Thymus (tissue), 11 donors: Measurements from ENCODE around the gene SPATA31C2. TPM values are rescaled to one million over a fixed set of nuclear protein-coding genes. Genes with fewer than 3 reads are reported as not detected.
"Not testable (repeated sequence)": the region's sequence is repeated elsewhere in the genome, so short reads cannot be mapped to it uniquely, and the experiment has no call there.

ENCODE experiments used
- DNase-seq, 9 donors: peaks; one replicate each; pipeline ENCODE4 v3.0.0-alpha.2; 2013; ENCODE audit warnings: low spot score in 9 of 9, low read depth in 6 of 9, missing footprints in 1 of 9
- H3K27ac ChIP-seq, 2 donors: one replicate each; pipeline ENCODE4 v1.5.1; 2013; ENCODE audit warnings: control low read depth in 1 of 2, low read depth in 1 of 2, low read length in 1 of 2, mild to moderate bottlenecking in 1 of 2, moderate library complexity in 1 of 2
- H3K27me3 ChIP-seq, 2 donors: one replicate each; pipeline ENCODE4 v1.5.1; 2013; ENCODE audit warnings: low read length in 1 of 2; ENCODE audit not compliant: control insufficient read depth in 2 of 2, insufficient read depth in 1 of 2
- H3K36me3 ChIP-seq, 2 donors: one replicate each; pipeline ENCODE4 v1.5.1; 2013; ENCODE audit warnings: low read length in 1 of 2, mild to moderate bottlenecking in 1 of 2, moderate library complexity in 1 of 2; ENCODE audit not compliant: control insufficient read depth in 2 of 2, insufficient read depth in 2 of 2
- H3K4me1 ChIP-seq, 2 donors: one replicate each; pipeline ENCODE4 v1.5.1; 2013; ENCODE audit warnings: low read length in 2 of 2; ENCODE audit not compliant: control insufficient read depth in 2 of 2, insufficient read depth in 2 of 2
- H3K4me3 ChIP-seq, 2 donors: one replicate each; pipeline ENCODE4 v1.5.1; 2013; ENCODE audit warnings: low read length in 2 of 2, control low read depth in 1 of 2, mild to moderate bottlenecking in 1 of 2
- H3K9me3 ChIP-seq, 2 donors: one replicate each; pipeline ENCODE4 v1.5.1; 2013; ENCODE audit warnings: low read length in 1 of 2, mild to moderate bottlenecking in 1 of 2; ENCODE audit not compliant: control insufficient read depth in 2 of 2, insufficient read depth in 1 of 2
- WGBS: extraction: QIAGEN DNeasy Blood & Tissue Kit; methylation state at CpG from one replicate; pipeline ENCODE4 v1.1.7; 2013; 5-methylcytosine and 5-hydroxymethylcytosine counted together
- polyA plus RNA-seq: library from polyadenylated mRNA; stranded (reverse); fragments of 200-250 nt; gene quantifications from one replicate; pipeline ENCODE4 v1.2.3, GENCODE V29; 2013
- total RNA-seq: library from RNA; stranded (reverse); fragments of 120-200 nt; gene quantifications from one replicate; pipeline ENCODE4 v1.2.4, GENCODE V29; 2013
- donor health status: healthy.

Gene SPATA31C2
- total and polyA plus RNA-seq, 2 donors: 0.05 to 0.09 TPM

- no peak for DNase-seq
- Histone ChIP-seq H3K4me3 (no peak overlapping the region), H3K36me3 (no peaks in the 10 kb centered on the region), H3K9me3 (no peaks in the 10 kb centered on the region), H3K27ac (no peak overlapping the region), H3K4me1 (no peaks in the 10 kb centered on the region), H3K27me3 (no peaks in the 10 kb centered on the region)
- WGBS: 92% methylated on average over 3 of the region's 3 CpGs
These were observed 4.9 kb upstream of the SPATA31C2 start for GRCh38 chr9:88143179-88143578.

GRCh38 chr9:88133552-88133951 lies 4.7 kb downstream of the SPATA31C2 start:
- H3K9me3 ChIP-seq, H3K27me3 ChIP-seq, H3K27ac ChIP-seq, H3K4me3 ChIP-seq, H3K36me3 ChIP-seq, H3K4me1 ChIP-seq, DNase-seq: not testable (repeated sequence)
- 3% methylated on average over 12 of the region's 12 CpGs for WGBS

GRCh38 chr9:88129556-88129955 lies 8.7 kb downstream of the SPATA31C2 start:
- not testable (repeated sequence) for H3K4me1 ChIP-seq, H3K36me3 ChIP-seq, H3K27me3 ChIP-seq, H3K4me3 ChIP-seq, H3K27ac ChIP-seq, H3K9me3 ChIP-seq
- DNase-seq: peak in 1 of 9 donors; percentile 15
- WGBS: 38% methylated on average over 9 of the region's 9 CpGs

- H3K36me3 ChIP-seq, H3K4me3 ChIP-seq, H3K9me3 ChIP-seq, H3K4me1 ChIP-seq, H3K27ac ChIP-seq, DNase-seq, H3K27me3 ChIP-seq: not testable (repeated sequence)
- 96% methylated on average over 13 of the region's 13 CpGs for WGBS
These were observed 10.5 kb downstream of the SPATA31C2 start for GRCh38 chr9:88127700-88128300.

GRCh38 chr9:88123413-88123812 lies 14.9 kb downstream of the SPATA31C2 start:
- not testable (repeated sequence) for H3K27me3 ChIP-seq, H3K36me3 ChIP-seq, H3K4me1 ChIP-seq, H3K9me3 ChIP-seq, DNase-seq, H3K27ac ChIP-seq, H3K4me3 ChIP-seq

GRCh38 chr9:88118121-88118520 lies 20.2 kb downstream of the SPATA31C2 start:
- not testable (repeated sequence) for H3K4me1 ChIP-seq, DNase-seq, H3K27me3 ChIP-seq, H3K4me3 ChIP-seq, H3K36me3 ChIP-seq, H3K9me3 ChIP-seq, H3K27ac ChIP-seq
- WGBS: 95% methylated on average over 5 of the region's 5 CpGs

- not testable (repeated sequence) for H3K9me3 ChIP-seq, H3K27me3 ChIP-seq, H3K36me3 ChIP-seq, H3K27ac ChIP-seq, DNase-seq, H3K4me3 ChIP-seq, H3K4me1 ChIP-seq
- WGBS: 80% methylated on average over 13 of the region's 13 CpGs
These were observed 23.2 kb downstream of the SPATA31C2 start for GRCh38 chr9:88114968-88115612.

- WGBS: 61% methylated on average over 16 of the region's 17 CpGs
- not testable (repeated sequence) for H3K27ac ChIP-seq
These were observed 23.9 kb downstream of the SPATA31C2 start for GRCh38 chr9:88114283-88114967.

GRCh38 chr9:88113156-88114130 lies 24.8 kb downstream of the SPATA31C2 start:
- not testable (repeated sequence) for H3K27ac ChIP-seq, H3K9me3 ChIP-seq, H3K27me3 ChIP-seq, H3K36me3 ChIP-seq, DNase-seq, H3K4me3 ChIP-seq, H3K4me1 ChIP-seq
- WGBS: 90% methylated on average over 35 of the region's 38 CpGs

More at GRCh38 chr9:88114283-88114967, 23.9 kb downstream of the SPATA31C2 start:
- not testable (repeated sequence) for H3K4me1 ChIP-seq, H3K4me3 ChIP-seq, H3K36me3 ChIP-seq, H3K27me3 ChIP-seq, H3K9me3 ChIP-seq, DNase-seq
